Measurements from ENCODE around the gene MAPKAPK2. TPM values are rescaled to one million over a fixed set of nuclear protein-coding genes. Genes with fewer than 3 reads are reported as not detected.
"Not testable (repeated sequence)": the region's sequence is repeated elsewhere in the genome, so short reads cannot be mapped to it uniquely, and the experiment has no call there.

MAPKAPK2 gene
- polyA plus RNA-seq, 1 of the 3 experiments (the other 2 are of a cell fraction) = 46.8 TPM

DNA sequence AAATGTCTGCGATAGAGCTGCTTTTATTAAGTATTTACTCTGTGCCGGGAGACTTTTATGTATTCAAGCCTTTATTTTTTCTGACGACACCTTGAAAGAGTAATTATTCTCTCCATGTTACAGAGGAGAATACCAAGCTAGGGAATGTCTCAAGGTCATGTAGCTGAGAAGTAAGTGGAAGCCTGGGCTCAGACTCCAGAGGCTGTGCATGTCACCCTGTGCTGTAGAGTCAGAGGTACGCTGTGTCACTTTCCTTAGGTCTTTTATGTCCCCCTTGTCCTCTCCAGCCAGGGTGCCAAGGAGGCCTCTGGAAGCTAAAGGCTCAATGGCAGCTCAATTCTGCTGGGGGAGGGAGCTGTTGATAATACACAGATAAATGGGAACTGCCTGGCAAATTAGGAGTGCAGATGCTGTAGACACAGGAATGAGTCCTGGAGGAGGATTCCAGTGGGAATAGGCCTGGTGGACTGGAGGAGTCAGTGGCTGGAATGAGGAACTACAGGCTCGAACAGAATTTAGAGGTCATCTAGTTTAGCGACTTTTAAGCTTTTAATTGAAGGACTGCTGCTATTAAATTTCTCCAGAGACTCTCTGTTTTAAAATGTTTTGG lies 76.6 kb downstream of the MAPKAPK2 start (continued):
- TF ChIP-seq CHD2 (IDR thresholded peaks at IDR 0.05; ENCODE audit: low read length, partially characterized antibody) (peak; percentile 62), GATA2 (CRISPR knock-in tag; IDR thresholded peaks at IDR 0.05) (peak; percentile 51; the same call in 1 of the 2 replicates), FOXM1 (IDR thresholded peaks at IDR 0.05; ENCODE audit: low read depth) (no peak), POLR2AphosphoS5 (IDR thresholded peaks at IDR 0.05; ENCODE audit: low read depth, low read length) (no peak), TCF12 (IDR thresholded peaks at IDR 0.05) (no peak), NRF1 (IDR thresholded peaks at IDR 0.05; ENCODE audit: low read depth, low read length) (no peak), NFIC (IDR thresholded peaks at IDR 0.05; ENCODE audit: borderline replicate concordance) (no peak), FOSL2 (IDR thresholded peaks at IDR 0.05; ENCODE audit: borderline replicate concordance, low read depth) (no peak), FOXJ3 (CRISPR knock-in tag; IDR thresholded peaks at IDR 0.05) (no peak), MEF2A (IDR thresholded peaks at IDR 0.05; ENCODE audit: borderline replicate concordance, low read depth) (no peak), YY1 (IDR thresholded peaks at IDR 0.05; ENCODE audit: low read depth) (no peak), RCOR1 (IDR thresholded peaks at IDR 0.05; ENCODE audit: low read length) (peak; percentile 91)
- TF ChIP-seq, protein P1, sequence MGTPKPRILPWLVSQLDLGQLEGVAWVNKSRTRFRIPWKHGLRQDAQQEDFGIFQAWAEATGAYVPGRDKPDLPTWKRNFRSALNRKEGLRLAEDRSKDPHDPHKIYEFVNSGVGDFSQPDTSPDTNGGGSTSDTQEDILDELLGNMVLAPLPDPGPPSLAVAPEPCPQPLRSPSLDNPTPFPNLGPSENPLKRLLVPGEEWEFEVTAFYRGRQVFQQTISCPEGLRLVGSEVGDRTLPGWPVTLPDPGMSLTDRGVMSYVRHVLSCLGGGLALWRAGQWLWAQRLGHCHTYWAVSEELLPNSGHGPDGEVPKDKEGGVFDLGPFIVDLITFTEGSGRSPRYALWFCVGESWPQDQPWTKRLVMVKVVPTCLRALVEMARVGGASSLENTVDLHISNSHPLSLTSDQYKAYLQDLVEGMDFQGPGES (IDR thresholded peaks at IDR 0.05; ENCODE audit: low read depth, low read length) = no peak
- TF ChIP-seq, protein P2, sequence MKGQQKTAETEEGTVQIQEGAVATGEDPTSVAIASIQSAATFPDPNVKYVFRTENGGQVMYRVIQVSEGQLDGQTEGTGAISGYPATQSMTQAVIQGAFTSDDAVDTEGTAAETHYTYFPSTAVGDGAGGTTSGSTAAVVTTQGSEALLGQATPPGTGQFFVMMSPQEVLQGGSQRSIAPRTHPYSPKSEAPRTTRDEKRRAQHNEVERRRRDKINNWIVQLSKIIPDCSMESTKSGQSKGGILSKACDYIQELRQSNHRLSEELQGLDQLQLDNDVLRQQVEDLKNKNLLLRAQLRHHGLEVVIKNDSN (IDR thresholded peaks at IDR 0.05; ENCODE audit: borderline replicate concordance, low read depth) = no peak
- TF ChIP-seq, protein P3, sequence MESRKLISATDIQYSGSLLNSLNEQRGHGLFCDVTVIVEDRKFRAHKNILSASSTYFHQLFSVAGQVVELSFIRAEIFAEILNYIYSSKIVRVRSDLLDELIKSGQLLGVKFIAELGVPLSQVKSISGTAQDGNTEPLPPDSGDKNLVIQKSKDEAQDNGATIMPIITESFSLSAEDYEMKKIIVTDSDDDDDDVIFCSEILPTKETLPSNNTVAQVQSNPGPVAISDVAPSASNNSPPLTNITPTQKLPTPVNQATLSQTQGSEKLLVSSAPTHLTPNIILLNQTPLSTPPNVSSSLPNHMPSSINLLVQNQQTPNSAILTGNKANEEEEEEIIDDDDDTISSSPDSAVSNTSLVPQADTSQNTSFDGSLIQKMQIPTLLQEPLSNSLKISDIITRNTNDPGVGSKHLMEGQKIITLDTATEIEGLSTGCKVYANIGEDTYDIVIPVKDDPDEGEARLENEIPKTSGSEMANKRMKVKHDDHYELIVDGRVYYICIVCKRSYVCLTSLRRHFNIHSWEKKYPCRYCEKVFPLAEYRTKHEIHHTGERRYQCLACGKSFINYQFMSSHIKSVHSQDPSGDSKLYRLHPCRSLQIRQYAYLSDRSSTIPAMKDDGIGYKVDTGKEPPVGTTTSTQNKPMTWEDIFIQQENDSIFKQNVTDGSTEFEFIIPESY (IDR thresholded peaks at IDR 0.05; ENCODE audit: borderline replicate concordance, low read depth) = no peak

- H4K20me1 ChIP-seq (ENCODE audit: insufficient read depth); H3K9ac ChIP-seq; H3K27ac ChIP-seq (ENCODE audit: low read depth in 2 of 2, low read length in 1 of 2); H3K4me1 ChIP-seq (ENCODE audit: control insufficient read depth in 1 of 2, insufficient read depth in 2 of 2, low read depth in 1 of 2, low read length in 1 of 2); H3K4me3 ChIP-seq (ENCODE audit: low read depth in 2 of 2, low read length in 1 of 2); H3K36me3 ChIP-seq (replicated peaks in 1 of 2; ENCODE audit: control insufficient read depth in 1 of 2, insufficient read depth in 2 of 2, low read length in 1 of 2); H3K79me2 ChIP-seq (ENCODE audit: insufficient read depth); H2AFZ ChIP-seq (ENCODE audit: low read depth); DNase-seq; POLR2A ChIA-PET; H3F3A ChIP-seq (replicated peaks; ENCODE audit: insufficient read depth); H3K27me3 ChIP-seq (ENCODE audit: insufficient read depth); H3K4me2 ChIP-seq; H3K9me3 ChIP-seq; H3K9me2 ChIP-seq: not testable (repeated sequence)
- 49% methylated on average over 12 of the region's 12 CpGs for WGBS (ENCODE audit: low lambda C conversion rate)
- CTCF ChIA-PET = interaction anchor here (1.1 to 4.6 kb wide), 3 partner anchors 28 to 129 kb away, joined by 4 to 27 read pairs (median 6); no protein-coding TSS in a partner anchor
Measured at GRCh38 chr1:206762741-206763364, 78.1 kb downstream of the MAPKAPK2 start.

DNA sequence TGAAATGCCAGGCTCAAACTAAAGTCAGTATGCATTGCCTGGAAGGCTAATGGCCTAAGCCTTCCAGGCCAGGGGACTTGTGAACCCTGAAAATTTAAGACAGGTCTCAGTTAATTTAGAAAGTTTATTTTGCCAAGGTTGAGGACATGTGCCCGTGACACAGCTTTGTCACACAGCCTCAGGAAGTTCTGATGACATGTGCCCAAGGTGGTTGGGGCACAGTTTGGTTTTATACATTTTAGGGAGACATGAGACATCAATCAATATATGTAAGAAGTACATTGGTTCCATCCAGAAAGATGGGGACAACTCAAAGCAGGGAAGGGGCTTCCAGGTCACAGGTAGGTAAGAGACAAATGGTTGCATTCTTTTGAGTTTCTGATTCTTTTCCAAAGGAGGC lies 81.1 kb downstream of the MAPKAPK2 start:
- H3K27ac ChIP-seq (ENCODE audit: low read depth in 2 of 2, low read length in 1 of 2); DNase-seq; H3K4me3 ChIP-seq (ENCODE audit: low read depth in 2 of 2, low read length in 1 of 2); H3K4me2 ChIP-seq; H3F3A ChIP-seq (replicated peaks; ENCODE audit: insufficient read depth); POLR2A ChIA-PET; H3K9me2 ChIP-seq; H3K4me1 ChIP-seq (ENCODE audit: control insufficient read depth in 1 of 2, insufficient read depth in 2 of 2, low read depth in 1 of 2, low read length in 1 of 2); H3K9ac ChIP-seq; H3K36me3 ChIP-seq (replicated peaks in 1 of 2; ENCODE audit: control insufficient read depth in 1 of 2, insufficient read depth in 2 of 2, low read length in 1 of 2); H3K27me3 ChIP-seq (ENCODE audit: insufficient read depth); H3K79me2 ChIP-seq (ENCODE audit: insufficient read depth); H4K20me1 ChIP-seq (ENCODE audit: insufficient read depth); H3K9me3 ChIP-seq; H2AFZ ChIP-seq (ENCODE audit: low read depth): not testable (repeated sequence)
- CTCF ChIA-PET = interaction anchor here (0.7 to 3.4 kb wide), 4 partner anchors 8 to 182 kb away, joined by 3 to 21 read pairs (median 3); no protein-coding TSS in a partner anchor
- 20% methylated on average over 1 of the region's 1 CpG for WGBS (ENCODE audit: low lambda C conversion rate)

All from SK-N-SH (cell line).